Body of pancreas (tissue), 4 donors: ENCODE measurements around the gene GNLY.

Source experiments
- POLR2A ChIP-seq, 3 donors: fragments of 450-650 bp; IDR thresholded peaks; one replicate each; pipeline ENCODE4 v1.6.1; 2016; ENCODE audit warnings: antibody characterized with exemption in 3 of 3, mild to moderate bottlenecking in 2 of 3
- TF ChIP-seq, protein P1 (sequence below), 7 experiments: fragments of 450-650 bp in 4 of 7; fragments of 200-600 bp in 3 of 7; sonication (generic) in 3 of 7; IDR thresholded peaks; one replicate each; pipeline ENCODE4 v1.5.1; 2016 to 2019; ENCODE audit warnings: antibody characterized with exemption in 7 of 7

DNA sequence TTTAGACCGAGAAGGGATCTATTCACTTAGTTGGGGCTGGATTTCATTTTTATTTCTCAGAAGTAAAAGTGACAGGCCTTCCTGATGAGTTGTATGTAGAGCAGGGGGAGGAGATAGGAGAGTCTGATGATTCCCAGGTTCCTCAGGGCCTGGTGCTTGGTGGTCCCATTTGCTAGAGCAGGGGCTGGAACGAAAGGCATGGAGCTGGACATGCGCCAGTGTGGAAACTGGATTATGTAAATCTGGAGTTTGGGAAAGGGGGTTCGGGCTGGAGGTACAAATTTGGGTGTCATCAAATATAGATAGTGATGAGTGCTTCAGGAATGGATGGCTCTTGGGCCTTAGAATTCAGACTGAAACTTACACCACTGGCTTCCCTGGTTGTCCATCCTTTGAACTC, 27.5 kb downstream of the GNLY start:
- TF ChIP-seq, protein P1, sequence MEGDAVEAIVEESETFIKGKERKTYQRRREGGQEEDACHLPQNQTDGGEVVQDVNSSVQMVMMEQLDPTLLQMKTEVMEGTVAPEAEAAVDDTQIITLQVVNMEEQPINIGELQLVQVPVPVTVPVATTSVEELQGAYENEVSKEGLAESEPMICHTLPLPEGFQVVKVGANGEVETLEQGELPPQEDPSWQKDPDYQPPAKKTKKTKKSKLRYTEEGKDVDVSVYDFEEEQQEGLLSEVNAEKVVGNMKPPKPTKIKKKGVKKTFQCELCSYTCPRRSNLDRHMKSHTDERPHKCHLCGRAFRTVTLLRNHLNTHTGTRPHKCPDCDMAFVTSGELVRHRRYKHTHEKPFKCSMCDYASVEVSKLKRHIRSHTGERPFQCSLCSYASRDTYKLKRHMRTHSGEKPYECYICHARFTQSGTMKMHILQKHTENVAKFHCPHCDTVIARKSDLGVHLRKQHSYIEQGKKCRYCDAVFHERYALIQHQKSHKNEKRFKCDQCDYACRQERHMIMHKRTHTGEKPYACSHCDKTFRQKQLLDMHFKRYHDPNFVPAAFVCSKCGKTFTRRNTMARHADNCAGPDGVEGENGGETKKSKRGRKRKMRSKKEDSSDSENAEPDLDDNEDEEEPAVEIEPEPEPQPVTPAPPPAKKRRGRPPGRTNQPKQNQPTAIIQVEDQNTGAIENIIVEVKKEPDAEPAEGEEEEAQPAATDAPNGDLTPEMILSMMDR (IDR thresholded peaks at IDR 0.05) = no peak
- TF ChIP-seq POLR2A (IDR thresholded peaks at IDR 0.05) = no peak
